Measurements from ENCODE around the gene TADA1.

DNA sequence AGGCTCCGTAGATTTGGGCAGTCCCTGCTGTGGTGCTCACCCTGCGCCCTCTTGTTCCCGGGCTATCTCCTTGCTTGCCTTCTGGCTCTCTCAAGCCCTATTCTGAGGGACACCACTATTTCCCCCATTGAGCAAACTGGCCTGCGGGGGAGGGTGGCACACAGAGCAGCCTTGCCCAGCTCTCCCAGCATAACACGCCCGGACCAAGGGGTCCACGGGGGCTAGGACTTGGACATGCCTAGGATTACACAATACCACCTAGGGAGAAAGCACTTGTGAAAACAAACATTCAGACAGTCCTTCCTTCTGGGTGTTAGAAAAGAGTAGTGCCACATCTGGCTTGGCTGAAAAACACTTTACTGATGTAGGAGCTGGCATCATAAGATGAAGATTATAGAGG lies 7.4 kb downstream of the TADA1 start:
- TF ChIP-seq POLR2A (IDR thresholded peaks at IDR 0.05), result no peak
- TF ChIP-seq, protein P1, sequence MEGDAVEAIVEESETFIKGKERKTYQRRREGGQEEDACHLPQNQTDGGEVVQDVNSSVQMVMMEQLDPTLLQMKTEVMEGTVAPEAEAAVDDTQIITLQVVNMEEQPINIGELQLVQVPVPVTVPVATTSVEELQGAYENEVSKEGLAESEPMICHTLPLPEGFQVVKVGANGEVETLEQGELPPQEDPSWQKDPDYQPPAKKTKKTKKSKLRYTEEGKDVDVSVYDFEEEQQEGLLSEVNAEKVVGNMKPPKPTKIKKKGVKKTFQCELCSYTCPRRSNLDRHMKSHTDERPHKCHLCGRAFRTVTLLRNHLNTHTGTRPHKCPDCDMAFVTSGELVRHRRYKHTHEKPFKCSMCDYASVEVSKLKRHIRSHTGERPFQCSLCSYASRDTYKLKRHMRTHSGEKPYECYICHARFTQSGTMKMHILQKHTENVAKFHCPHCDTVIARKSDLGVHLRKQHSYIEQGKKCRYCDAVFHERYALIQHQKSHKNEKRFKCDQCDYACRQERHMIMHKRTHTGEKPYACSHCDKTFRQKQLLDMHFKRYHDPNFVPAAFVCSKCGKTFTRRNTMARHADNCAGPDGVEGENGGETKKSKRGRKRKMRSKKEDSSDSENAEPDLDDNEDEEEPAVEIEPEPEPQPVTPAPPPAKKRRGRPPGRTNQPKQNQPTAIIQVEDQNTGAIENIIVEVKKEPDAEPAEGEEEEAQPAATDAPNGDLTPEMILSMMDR (IDR thresholded peaks at IDR 0.05), result no peak
- TF ChIP-seq POLR2AphosphoS5 (IDR thresholded peaks at IDR 0.05), result no peak

Measured in breast epithelium (tissue), 3 donors.